G401 (cell line): ENCODE measurements around the gene RAB19. TPM values are rescaled to one million over a fixed set of nuclear protein-coding genes. Genes with fewer than 3 reads are reported as not detected.
"Not testable (repeated sequence)": the region's sequence is repeated elsewhere in the genome, so short reads cannot be mapped to it uniquely, and the experiment has no call there.

Experiments used
- DNase-seq: peaks from one replicate; pipeline ENCODE4 v3.0.0-alpha.2; 2015; ENCODE audit warnings: low spot score
- in situ Hi-C: cut with HindIII; loops from 2 replicates; pipeline ENCODE4 v1.10.0; 2016; ENCODE audit warnings: low sequenced_read_pairs, mixed read lengths
- total RNA-seq: library from RNA; depleted of rRNA; stranded (reverse); fragments of >200 nt; shearing (Covaris generic); gene quantifications from 2 replicates; pipeline ENCODE4 v1.2.3, GENCODE V29; 2014; rRNA removed

Gene RAB19
- total RNA-seq, 1 experiment from 2014 or later: not detected

- DNase-seq: no peak
- in situ Hi-C loops: no loop called here
Observed at GRCh38 chr7:140441519-140441918, 37.7 kb downstream of the RAB19 start.

DNA sequence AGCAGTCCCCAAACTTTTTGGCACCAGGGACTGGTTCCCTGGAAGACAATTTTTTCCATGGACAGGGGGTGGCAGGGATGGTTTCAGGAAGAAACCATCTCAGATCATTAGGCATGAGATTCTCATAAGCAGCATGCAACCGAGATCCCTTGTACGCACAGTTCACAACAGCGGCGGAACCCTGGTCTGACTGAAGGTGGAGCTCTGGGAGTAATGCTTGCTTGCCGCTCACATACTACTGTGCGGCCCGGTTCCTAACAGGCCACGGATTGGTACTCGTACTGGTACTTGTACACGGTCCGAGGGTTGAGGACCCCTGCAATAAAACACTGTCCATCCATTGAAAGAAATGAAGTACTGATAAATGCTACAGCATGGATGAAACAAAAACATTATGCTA, 42.6 kb downstream of the RAB19 start:
- no peak for DNase-seq
- in situ Hi-C loops: no loop called here

- DNase-seq: no peak
- in situ Hi-C loops: no loop called here
Observed at GRCh38 chr7:140447841-140448240, 44.0 kb downstream of the RAB19 start.

DNA sequence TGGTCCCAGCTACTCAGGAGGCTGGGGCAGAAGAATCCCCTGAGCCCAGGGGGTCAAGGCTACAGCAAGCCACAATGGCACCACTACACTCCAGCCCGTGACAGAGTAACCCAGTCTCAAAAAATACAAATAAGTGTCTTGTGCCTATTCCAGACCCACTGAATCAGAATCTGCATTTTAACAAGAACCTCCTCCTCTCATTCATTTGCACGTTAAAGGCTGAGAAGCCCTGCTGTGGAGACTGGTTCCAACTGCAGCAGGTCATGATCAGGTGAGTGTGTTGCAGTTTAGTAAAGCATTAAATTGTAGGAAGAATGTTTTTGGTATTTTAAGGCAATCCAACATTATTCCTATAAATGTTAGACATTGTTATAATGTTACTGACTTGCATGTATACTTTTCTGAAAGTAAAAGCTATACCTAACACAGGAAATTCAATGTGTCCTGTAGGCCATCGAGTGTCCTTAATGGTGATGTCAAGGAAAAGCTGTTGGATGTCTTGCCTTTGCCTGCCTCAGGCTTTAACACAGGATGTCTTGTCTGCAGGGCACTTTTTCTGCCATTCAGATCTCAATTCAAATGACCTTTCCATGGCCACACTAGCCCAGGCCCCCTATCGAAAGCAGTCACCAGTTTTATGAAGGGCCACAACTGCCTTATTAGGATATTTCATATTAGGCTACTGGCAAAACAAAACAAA, 45.1 kb downstream of the RAB19 start:
- no peak for DNase-seq
- in situ Hi-C loops: no loop called here

GRCh38 chr7:140451716-140452115, 47.9 kb downstream of the RAB19 start:
- DNase-seq: no peak
- in situ Hi-C loops: no loop called here

DNA sequence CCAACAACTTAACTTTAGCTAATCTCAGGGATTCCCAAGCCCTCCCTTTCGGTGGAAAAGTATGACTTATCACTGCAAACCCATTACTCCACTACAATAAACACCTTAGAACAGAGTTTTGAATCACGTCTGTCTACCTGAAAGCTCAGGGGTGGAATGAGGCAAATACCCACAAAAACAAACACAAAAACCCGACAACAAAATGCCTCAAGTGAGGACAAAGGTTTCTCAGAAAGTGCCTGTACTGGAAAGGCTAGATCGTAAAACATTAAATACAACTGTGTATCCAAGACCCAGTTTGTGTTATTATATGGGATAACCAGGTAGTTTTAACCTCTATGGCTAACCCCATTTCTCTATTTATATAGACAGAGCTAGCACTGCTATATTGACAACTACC, 49.4 kb downstream of the RAB19 start:
- DNase-seq: no peak
- in situ Hi-C loops: no loop called here

DNA sequence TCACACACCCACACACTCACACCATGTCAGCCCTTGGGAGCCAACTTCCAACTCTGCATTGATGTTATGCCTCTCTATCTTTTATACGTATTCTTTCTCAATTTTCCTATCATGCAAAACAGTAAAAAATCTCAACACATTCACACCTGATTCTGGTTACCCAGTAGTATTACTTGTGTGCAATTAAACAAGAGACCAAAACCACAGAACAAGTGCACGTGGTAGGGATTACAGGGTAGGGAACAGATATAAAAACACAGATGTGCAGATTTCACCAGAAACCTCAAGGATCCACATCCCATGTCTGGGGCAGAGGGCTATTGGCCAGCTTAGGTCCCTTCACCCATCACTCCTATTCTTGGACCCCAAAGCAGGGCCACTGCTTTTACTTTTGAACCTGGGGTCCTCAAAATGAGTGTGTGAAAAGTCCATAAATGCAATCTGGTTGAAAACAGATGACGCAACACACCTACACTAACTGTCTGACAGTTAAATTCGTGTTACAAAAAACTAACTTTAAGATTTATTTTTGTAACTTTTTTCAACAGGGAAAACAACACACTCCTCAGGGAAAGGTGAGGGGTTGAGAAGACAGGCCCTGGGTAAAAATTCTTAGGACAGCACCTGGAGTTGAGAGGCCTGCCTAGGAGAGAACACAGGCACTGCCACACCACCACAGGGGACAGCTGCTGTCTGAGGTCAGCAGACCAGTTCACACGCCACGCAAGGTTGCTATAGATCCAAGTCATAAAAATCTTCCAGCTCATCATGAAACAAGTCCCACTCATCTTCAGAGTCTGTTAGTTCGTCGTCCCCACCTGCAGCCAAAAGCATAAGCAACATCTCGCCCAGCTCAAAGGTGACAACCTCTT, 50.2 kb downstream of the RAB19 start:
- DNase-seq, in situ Hi-C loops: not testable (repeated sequence)

DNA sequence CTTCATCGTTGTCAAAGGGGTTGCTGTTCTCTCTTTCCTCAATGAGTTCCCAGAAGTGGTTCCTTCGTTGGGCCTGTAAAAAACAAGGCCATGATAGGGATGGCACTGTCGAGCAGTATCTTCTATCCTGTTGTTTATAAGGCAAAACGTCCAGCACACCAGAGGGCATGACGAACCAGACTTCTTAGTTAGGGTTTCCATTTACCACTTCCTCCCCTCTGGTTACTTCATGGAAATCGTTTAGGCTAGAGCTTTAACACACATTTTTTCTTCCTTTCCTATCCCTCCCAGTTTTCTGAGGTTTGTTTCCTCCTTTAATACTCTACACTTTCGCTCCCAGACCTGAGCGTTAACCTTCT, 50.8 kb downstream of the RAB19 start:
- DNase-seq: no peak
- in situ Hi-C loops: no loop called here

DNA sequence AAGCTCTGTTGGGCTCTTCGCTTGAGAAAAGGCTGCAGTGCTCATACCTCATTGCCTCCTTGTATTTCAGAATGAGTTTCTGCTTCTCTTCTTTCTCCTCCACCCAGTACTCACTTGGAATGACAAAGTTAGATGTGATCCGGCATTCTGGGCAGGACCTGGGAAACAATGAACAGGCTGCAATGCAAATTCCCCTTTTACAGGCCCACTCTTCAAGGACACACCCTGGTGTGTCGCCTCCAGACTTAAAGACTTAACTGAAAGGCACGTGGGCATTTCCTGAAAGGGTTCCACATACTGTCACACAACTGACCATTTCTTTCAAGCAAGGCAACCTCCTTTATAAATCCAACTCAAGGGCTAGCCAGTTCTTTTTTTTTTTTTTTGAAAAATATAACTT, 51.9 kb downstream of the RAB19 start:
- DNase-seq: no peak
- in situ Hi-C loops: no loop called here

GRCh38 chr7:140456551-140457051, 52.7 kb downstream of the RAB19 start:
- in situ Hi-C loops: no loop called here
- no peak for DNase-seq

- no peak for DNase-seq
- in situ Hi-C loops: no loop called here
Observed at GRCh38 chr7:140458201-140458600, 54.3 kb downstream of the RAB19 start.

DNA sequence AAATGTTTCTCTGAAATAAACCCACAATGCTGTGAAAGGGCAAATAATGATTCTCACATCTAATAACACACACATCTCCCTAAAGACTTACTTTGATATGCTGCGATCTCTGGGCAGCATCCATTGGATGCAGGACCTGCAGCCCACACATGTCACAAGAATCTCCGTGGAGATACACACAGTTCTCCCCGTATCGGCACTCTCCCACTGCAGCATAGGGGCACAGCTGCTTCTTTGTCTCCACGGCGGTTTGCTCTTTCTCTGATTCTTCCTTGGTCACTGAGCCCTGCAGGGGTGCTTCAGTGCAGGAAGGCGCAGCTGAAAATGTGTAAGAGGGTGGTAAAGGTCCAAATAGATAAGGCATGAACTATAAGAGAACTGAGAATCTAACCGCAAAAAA, 55.1 kb downstream of the RAB19 start:
- in situ Hi-C loops: no loop called here
- no peak for DNase-seq

- in situ Hi-C loops: no loop called here
- DNase-seq: no peak
Observed at GRCh38 chr7:140463111-140463510, 59.3 kb downstream of the RAB19 start.

GRCh38 chr7:140475747-140476333, 72.0 kb downstream of the RAB19 start:
- DNase-seq: peak; percentile 78
- in situ Hi-C loops: no loop called here

- in situ Hi-C loops: no loop called here
- DNase-seq: no peak
Observed at GRCh38 chr7:140476698-140477261, 72.9 kb downstream of the RAB19 start.

Other genes with a start within 250 kb of the RAB19 start
- 1.2 and 2.2 TPM in 2 replicates for gene KDM7A, start 227.1 kb upstream of the RAB19 start, total RNA-seq
- gene SLC37A3, start 5.5 kb upstream of the RAB19 start, total RNA-seq: 53.7 and 75.1 TPM in 2 replicates
- gene MKRN1, start 75.4 kb downstream of the RAB19 start, total RNA-seq: 54.2 and 81.9 TPM in 2 replicates
- 7.9 and 13.4 TPM in 2 replicates for gene DENND2A, start 236.8 kb downstream of the RAB19 start, total RNA-seq